Endometrial microvascular endothelial cells (primary cell): ENCODE measurements around the gene CACHD1. TPM values are rescaled to one million over a fixed set of nuclear protein-coding genes. Genes with fewer than 3 reads are reported as not detected.

ENCODE experiments used
- in situ Hi-C: cut with HindIII; loops from 2 replicates; pipeline ENCODE4 v1.10.0; 2017; ENCODE audit warnings: low sequenced_read_pairs, low pct_unique_long_range_greater_than_20kb; ENCODE audit errors: inconsistent ontology term
- total RNA-seq: library from RNA; depleted of rRNA; stranded (reverse); fragments of >200 nt; gene quantifications from one replicate; pipeline ENCODE4 v1.2.3, GENCODE V29; 2015; ENCODE audit errors: inconsistent ontology term

CACHD1 gene
- total RNA-seq, 1 donor from 2014 or later: 7.7 TPM

DNA sequence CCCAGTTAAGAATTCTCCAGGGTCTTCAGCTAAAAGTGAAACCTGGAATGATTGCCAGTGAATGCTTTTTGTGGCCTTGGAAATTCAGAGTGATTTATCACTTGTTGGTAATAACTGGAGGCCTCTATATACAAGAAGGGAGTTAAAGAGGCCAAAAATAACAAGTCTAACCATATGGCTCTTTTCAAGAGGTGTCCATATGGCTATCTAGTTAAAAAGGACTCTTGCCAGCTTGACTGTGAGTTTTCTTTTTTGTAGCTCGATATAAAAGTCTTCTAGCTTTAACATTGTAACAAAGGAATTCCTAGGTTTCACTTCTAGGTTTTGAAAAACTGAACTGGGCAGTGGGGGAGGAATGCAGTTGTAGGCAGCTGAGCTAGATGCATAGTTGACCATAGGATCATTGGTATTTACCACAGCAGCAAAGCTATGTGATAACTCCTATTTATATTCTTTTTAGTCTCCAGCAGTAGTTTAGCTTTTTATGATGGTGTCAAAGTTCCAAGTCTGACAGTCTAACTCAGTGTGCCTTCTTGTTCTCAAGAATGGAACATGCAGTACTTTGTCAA, 44.4 kb downstream of the CACHD1 start:
- in situ Hi-C loops: no loop called here

DNA sequence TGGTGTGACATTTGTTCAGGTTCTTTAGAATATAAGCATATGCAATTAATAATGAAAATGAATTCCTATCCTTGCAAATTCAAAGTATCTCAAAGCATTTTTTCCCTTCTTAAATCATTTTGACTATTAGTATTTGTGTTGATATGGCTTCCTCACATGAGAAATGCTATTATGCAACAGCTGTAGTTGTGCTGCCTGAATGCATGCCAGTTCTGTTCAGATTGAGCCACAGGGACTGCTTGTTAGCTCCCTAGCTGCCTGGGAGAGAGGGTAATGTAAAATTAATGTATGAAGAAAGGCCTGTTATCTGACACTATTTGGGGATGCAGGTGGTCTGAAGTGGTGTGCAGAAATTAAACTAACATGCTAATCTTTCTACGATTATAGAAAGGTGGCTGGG, 45.5 kb downstream of the CACHD1 start:
- in situ Hi-C loops: no loop called here

- in situ Hi-C loops: no loop called here
These were observed 46.4 kb downstream of the CACHD1 start for GRCh38 chr1:64516301-64516700.

GRCh38 chr1:64516803-64517568, 47.1 kb downstream of the CACHD1 start:
- in situ Hi-C loops: no loop called here

DNA sequence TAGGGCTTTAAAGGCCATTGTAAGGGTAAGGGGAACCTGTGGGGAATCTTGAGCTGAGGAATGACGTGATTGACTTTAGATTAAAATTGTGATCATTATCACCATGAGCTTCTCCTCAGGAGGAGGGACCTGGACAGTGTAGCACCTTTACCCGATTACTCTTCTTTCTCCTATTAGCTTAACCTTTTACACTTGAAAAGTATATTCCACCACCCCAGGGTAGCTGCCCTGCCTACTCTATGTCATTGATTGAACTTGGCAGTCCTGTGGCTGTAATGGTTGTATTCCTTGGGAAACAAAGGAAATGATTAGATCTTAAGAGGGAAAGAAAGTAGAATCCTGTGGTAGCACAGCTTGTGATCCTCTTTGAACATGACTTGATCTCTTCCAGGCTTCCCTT, 47.7 kb downstream of the CACHD1 start:
- in situ Hi-C loops: no loop called here

DNA sequence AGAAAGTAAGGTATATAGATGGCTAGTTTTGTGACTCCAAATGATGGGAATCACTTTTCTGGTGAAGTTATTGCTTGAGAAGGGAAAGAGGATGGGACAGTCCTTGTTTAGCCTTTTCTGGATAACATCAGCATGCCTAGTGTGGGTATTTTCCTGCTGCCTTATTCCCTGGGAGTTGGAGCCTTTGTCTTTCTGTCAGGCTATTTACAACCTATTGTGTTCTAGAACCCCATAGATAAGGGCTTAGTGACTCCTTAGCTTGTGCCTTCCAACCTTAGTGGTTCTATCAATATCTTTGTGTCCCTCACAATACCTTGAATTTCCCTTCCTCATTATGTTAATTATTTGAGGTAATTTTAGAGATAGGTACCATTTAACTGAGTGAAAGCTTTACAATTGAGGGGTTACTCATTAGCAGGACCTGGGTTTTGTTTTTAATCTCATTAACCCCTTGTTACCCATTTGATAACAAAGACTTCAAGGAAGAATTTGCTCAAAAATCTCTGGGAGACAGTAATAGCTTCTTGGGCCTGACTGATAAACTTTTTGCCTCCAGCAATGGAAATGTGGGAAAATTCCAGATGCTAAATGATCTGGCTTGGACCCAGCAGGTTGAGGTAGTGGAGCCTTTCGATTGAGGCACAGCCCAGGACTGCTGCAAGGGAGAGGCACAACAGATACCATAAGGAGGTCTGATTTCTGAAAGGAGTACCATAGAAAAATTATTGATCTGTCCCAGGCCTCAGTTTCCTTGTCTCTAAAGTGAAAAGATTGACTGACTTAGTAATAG, 49.0 kb downstream of the CACHD1 start:
- in situ Hi-C loops: no loop called here

- in situ Hi-C loops: no loop called here
These were observed 50.0 kb downstream of the CACHD1 start for GRCh38 chr1:64519901-64520300.

DNA sequence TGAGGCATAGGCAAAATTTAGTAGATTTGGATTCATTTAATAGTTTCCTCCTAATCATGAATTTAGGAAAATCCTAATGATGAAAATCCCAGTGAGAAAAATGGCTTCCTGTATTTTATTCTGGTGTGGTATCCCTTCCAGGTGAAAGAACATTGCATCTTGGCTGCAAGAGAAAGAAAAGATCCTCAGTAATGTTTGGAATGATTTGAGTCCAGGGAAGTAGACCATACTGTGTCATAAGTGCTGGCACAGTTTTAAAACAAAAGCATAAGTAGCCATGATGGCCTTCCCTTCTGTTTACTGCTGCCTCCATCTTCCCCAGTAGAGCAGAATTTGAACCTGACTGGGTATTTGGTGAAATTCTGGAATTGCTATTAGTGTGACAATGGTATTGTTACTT, 52.8 kb downstream of the CACHD1 start:
- in situ Hi-C loops: no loop called here

DNA sequence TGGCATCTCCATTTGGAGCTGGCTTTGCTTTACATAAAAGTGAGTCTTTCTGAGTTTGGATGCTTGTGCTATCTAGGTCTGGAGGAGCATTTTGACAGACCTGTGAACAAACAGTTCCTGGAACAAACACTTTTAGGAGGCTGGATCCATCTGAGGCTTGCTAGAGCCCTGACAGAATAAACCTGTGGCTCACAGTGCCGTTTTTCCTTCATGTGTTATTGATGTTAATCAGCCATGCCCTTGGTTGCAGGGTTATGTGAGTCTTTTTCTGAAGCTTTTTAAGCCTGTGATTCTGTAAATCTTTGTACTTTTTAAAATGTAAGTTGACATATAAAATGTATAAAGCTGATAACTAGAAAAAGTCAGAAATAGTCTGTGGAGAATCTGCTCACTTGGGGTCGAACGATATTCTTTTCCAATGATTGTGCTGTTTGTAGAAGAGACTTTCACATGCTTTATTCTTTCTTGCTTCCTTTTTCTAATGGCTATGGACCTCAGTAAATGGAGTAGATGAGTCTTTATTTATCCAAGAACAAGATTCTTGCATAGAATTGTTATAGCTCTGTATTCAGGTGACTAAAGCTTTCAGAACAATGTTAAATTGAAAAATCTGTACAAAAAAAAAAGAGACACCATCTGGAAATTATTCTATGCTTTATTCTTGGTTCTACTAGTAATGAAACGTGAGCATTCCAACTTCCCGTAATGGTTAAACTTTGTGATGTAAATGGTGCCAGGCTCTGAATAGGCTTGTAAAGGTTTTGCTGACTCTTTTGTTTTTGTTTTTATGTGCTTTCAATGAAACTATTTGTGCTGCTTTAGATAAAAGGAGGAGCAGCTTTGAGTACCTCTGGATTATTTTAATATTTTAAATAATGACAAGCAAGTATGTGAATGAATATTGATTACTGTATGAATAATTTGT, 53.7 kb downstream of the CACHD1 start:
- in situ Hi-C loops: no loop called here

DNA sequence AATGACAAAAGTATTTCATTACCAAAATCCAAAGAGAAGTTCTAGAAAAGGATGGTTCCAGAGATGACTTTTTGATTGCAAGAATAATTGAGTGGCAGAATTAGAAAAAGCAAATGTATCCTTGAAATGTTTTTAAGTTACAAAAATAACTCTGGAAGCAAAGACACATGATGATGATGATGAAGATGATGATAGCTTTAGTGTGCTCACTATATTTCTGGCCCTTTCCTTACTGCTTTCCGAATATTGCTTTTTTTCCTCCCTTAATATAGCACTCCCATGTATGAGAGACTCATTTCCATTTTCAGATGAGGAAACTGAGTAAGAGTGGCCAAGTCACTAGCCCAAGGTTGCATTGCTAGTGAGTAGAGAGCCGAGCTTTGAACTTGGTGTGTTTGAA, 54.7 kb downstream of the CACHD1 start:
- in situ Hi-C loops: no loop called here

- in situ Hi-C loops: no loop called here
These were observed 55.3 kb downstream of the CACHD1 start for GRCh38 chr1:64525116-64525686.

- in situ Hi-C loops: no loop called here
These were observed 56.4 kb downstream of the CACHD1 start for GRCh38 chr1:64526312-64526711.

GRCh38 chr1:64527165-64527564, 57.2 kb downstream of the CACHD1 start:
- in situ Hi-C loops: no loop called here

GRCh38 chr1:64527786-64528185, 57.9 kb downstream of the CACHD1 start:
- in situ Hi-C loops: no loop called here

DNA sequence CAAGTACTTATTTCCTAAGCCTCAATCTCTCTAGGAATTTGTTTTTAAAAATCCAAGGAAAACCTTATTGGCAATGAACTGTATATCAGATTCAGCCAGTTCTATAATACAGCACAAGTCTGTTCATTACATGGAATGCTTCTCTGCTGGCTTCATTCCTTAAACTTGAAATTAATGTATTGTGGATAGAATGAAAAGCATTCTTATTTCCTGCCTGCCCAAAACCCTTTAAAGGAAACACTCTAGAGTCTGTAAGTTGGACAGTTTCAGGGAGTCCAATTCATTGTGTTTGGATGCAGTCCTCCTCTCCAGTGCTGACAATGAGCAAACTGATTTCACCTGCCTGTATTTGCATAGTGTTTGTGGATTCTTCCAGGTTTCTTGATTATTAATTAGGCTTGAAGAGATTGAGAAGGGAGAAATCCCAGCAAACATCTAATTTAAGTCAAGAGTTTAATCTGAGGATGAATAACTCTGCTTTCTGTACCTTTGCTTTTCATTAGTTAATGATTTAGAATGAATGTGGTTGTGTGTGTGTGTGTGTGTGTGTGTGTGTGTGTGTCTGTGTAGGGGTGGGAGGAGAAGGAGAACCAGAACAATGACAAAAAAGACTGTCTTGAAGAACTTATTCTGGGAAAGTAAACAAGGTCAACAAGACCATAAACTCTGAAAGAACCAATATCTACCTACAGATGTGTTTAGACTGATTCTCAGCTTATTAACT, 61.2 kb downstream of the CACHD1 start:
- in situ Hi-C loops: no loop called here

GRCh38 chr1:64532646-64533045, 62.7 kb downstream of the CACHD1 start:
- in situ Hi-C loops: no loop called here

DNA sequence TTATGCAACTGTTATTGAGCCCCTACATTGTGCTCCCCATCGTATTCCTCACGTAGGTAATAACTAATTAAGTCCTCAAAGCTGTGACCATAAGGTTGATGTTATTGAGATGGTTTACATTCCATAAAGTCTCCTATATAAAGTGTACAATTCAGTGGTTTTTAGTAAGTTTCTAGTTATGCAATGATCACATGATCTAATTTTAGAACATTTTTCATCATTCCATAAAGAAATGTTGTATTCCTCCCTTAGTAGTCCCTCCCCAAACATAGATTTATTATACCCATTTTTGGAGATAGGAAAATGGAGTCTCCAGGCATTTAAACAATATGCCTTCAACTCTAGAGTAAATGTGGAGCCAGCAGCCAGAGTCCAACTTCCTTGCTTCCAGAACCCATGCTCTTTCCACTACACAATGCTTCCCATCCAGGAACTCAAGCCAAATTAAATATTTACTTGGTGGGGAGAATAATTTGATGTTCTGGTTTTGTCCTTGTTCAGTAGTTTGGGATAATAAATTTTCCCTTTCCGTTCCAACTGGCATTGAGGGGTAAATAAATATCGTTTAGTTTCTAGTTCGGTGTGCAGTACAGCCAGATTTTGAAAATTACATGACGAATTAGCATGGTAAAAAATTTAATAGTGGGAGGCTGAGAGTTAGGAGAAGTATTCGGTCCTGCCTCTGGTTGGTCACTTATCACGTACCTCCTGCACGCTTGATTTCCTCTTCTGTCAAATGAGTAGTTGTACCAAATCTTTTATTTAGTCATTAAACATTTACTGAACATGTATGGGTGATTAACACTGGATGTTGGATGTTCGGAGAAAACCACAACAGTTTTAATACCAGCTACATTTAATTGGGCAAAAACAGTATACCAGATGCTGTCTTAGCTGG, 66.3 kb downstream of the CACHD1 start:
- in situ Hi-C loops: no loop called here
